GOT3 (cell line): ENCODE data around the gene KLRF1.

Source experiments
- DNase-seq: peaks from one replicate; lab custom pipeline; 2025; ENCODE audit warnings: mixed read lengths; lab: John Stamatoyannopoulos, UW

Gene KLRF1

GRCh38 chr12:9809338-9809737 lies 17.9 kb upstream of the KLRF1 start:
- no peak for DNase-seq

GRCh38 chr12:9809866-9810265 lies 17.4 kb upstream of the KLRF1 start:
- DNase-seq = no peak

- DNase-seq = no peak
Measured at GRCh38 chr12:9810671-9811070, 16.6 kb upstream of the KLRF1 start.

- DNase-seq = no peak
Measured at GRCh38 chr12:9811621-9812020, 15.7 kb upstream of the KLRF1 start.

GRCh38 chr12:9813821-9814798 lies 13.2 kb upstream of the KLRF1 start:
- peak; percentile 31 for DNase-seq

GRCh38 chr12:9820281-9820930 lies 6.9 kb upstream of the KLRF1 start:
- no peak for DNase-seq

GRCh38 chr12:9829483-9829882 lies 2.2 kb downstream of the KLRF1 start:
- no peak for DNase-seq

GRCh38 chr12:9829982-9830381 lies 2.7 kb downstream of the KLRF1 start:
- DNase-seq = no peak

- DNase-seq = no peak
Measured at GRCh38 chr12:9831720-9832119, 4.4 kb downstream of the KLRF1 start.

GRCh38 chr12:9843407-9843806 lies 16.1 kb downstream of the KLRF1 start:
- no peak for DNase-seq

- no peak for DNase-seq
Measured at GRCh38 chr12:9848899-9849298, 21.6 kb downstream of the KLRF1 start.

GRCh38 chr12:9851050-9851449 lies 23.8 kb downstream of the KLRF1 start:
- DNase-seq = no peak

GRCh38 chr12:9851927-9852326 lies 24.6 kb downstream of the KLRF1 start:
- DNase-seq = no peak

GRCh38 chr12:9856151-9856550 lies 28.9 kb downstream of the KLRF1 start:
- DNase-seq = no peak

- no peak for DNase-seq
Measured at GRCh38 chr12:9856894-9857293, 29.6 kb downstream of the KLRF1 start.

GRCh38 chr12:9858135-9858534 lies 30.9 kb downstream of the KLRF1 start:
- no peak for DNase-seq

- no peak for DNase-seq
Measured at GRCh38 chr12:9864913-9865675, 37.8 kb downstream of the KLRF1 start.

- DNase-seq = no peak
Measured at GRCh38 chr12:9866860-9867269, 39.6 kb downstream of the KLRF1 start.

- DNase-seq = no peak
Measured at GRCh38 chr12:9867531-9867930, 40.2 kb downstream of the KLRF1 start.

- DNase-seq = no peak
Measured at GRCh38 chr12:9868311-9868801, 41.1 kb downstream of the KLRF1 start.

GRCh38 chr12:9868951-9869306 lies 41.6 kb downstream of the KLRF1 start:
- no peak for DNase-seq
